K562 (cell line): ENCODE data around the gene WIPF1. TPM values are rescaled to one million over a fixed set of nuclear protein-coding genes. Genes with fewer than 3 reads are reported as not detected.

Source experiments
- ATAC-seq: fragments of 200-7000 bp; cut with Tn5 transposase; 3 replicates; pipeline ENCODE4 v1.9.1; 2020; ENCODE audit warnings: moderate library complexity
- BruUV-seq: library from RNA; stranded (reverse); fragments of 400-500 nt; replicated peaks from 2 replicates; lab custom pipeline; 2021; lab: Mats Ljungman, UMichigan
- CTCF ChIA-PET: fragments of 300-600 bp; formaldehyde crosslinking; extraction: SDS; loops from one replicate; lab custom pipeline; 2021; ENCODE audit warnings: low intra/inter-chr PET ratio; lab: Yijun Ruan, JAX
- POLR2A ChIA-PET: fragments of 300-600, 350-650 bp; sonication (Branson Sonifier 250); formaldehyde crosslinking; extraction: SDS; loops from one replicate; lab custom pipeline; 2021; ENCODE audit warnings: antibody characterized with exemption, inconsistent platforms; lab: Yijun Ruan, JAX
- DNase-seq, 4 experiments: peaks; one replicate each; pipeline versions ENCODE4 v3.0.0 to v3.0.0-alpha.2; 2011 to 2018; ENCODE audit warnings: low spot score in 3 of 4, mixed read lengths in 3 of 4; ENCODE audit errors: extremely low read depth in 1 of 4
- FAIRE-seq: peaks from 2 replicates; lab custom pipeline; 2011; peaks lifted over from hg19 to GRCh38; lab: Jason Lieb, UNC
- H2AFZ ChIP-seq: 2 replicates; pipeline ENCODE4 v1.6.0; 2011; ENCODE audit warnings: low read depth, low read length, control low read depth, inconsistent platforms
- H3K27ac ChIP-seq: fragments of 200-600 bp; 3 replicates; pipeline ENCODE4 v1.8.0; 2011; ENCODE audit warnings: low read depth, mild to moderate bottlenecking, control low read depth, inconsistent platforms, low read length, moderate library complexity, mixed read lengths; ENCODE audit errors: extremely low read depth
- H3K27me3 ChIP-seq, 2 experiments: fragments of 300-600 bp in 1 of 2; 2 replicates in 1 of 2; 3 replicates in 1 of 2; pipeline versions ENCODE4 v1.6.0 to v1.8.0; 2011; ENCODE audit warnings: inconsistent platforms in 2 of 2, low read length in 2 of 2, mild to moderate bottlenecking in 1 of 2, mixed read lengths in 1 of 2, moderate library complexity in 1 of 2; ENCODE audit not compliant: control insufficient read depth in 2 of 2, insufficient read depth in 2 of 2
- H3K36me3 ChIP-seq: fragments of 300-600 bp; 3 replicates; pipeline ENCODE4 v1.8.0; 2011; ENCODE audit warnings: mild to moderate bottlenecking, low read length, inconsistent platforms; ENCODE audit not compliant: control insufficient read depth, insufficient read depth
- H3K4me1 ChIP-seq, 2 experiments: fragments of 200-600 bp in 1 of 2; replicated peaks in 1 of 2; 2 replicates in 1 of 2; 3 replicates in 1 of 2; pipeline versions ENCODE4 v1.5.1 to v1.8.0; 2011; ENCODE audit warnings: inconsistent platforms in 2 of 2, low read length in 2 of 2, mild to moderate bottlenecking in 1 of 2, mixed read lengths in 1 of 2, moderate library complexity in 1 of 2; ENCODE audit not compliant: control insufficient read depth in 2 of 2, insufficient read depth in 2 of 2
- H3K4me2 ChIP-seq: 2 replicates; pipeline ENCODE4 v1.6.1; 2011; ENCODE audit warnings: low read length, control low read depth, inconsistent platforms, mixed read lengths; ENCODE audit not compliant: insufficient read depth
- H3K4me3 ChIP-seq: fragments of 200-600 bp; sonication (generic), shearing (Covaris generic); 2 replicates; pipeline ENCODE4 v1.5.1; 2016; ENCODE audit warnings: control low read depth, inconsistent platforms
- H3K79me2 ChIP-seq: fragments of 200-600 bp; 3 replicates; pipeline ENCODE4 v1.8.0; 2011; ENCODE audit warnings: low read length, inconsistent platforms; ENCODE audit not compliant: control insufficient read depth, insufficient read depth
- H3K9ac ChIP-seq, 2 experiments: 2 replicates each; pipeline versions ENCODE4 v1.6.0 to v1.6.1; 2011; ENCODE audit warnings: low read depth in 2 of 2, low read length in 2 of 2, control low read depth in 1 of 2, inconsistent platforms in 1 of 2, mild to moderate bottlenecking in 1 of 2, mixed read lengths in 1 of 2; ENCODE audit not compliant: insufficient read depth in 1 of 2
- H3K9me1 ChIP-seq: one replicate; pipeline ENCODE4 v1.6.0; 2011; ENCODE audit warnings: inconsistent platforms, mild to moderate bottlenecking, low read length, moderate library complexity; ENCODE audit not compliant: control insufficient read depth, insufficient read depth
- H3K9me3 ChIP-seq: replicated peaks from 2 replicates; pipeline ENCODE4 v1.5.1; 2011; ENCODE audit warnings: low read depth, low read length, inconsistent platforms; ENCODE audit not compliant: control insufficient read depth, insufficient read depth
- H4K20me1 ChIP-seq: replicated peaks from 2 replicates; pipeline ENCODE4 v1.6.1; 2011; ENCODE audit warnings: low read length, inconsistent platforms, mixed read lengths; ENCODE audit not compliant: control insufficient read depth, insufficient read depth
- CTCF ChIP-seq, 3 experiments: IDR thresholded peaks in 2 of 3; conservative IDR thresholded peaks in 1 of 3; 2 replicates each; pipeline ENCODE4 v1.5.1; 2011 to 2012; ENCODE audit warnings: low read length in 3 of 3, mild to moderate bottlenecking in 3 of 3, control low read depth in 2 of 3, improper control_type of control experiment in 1 of 3, inconsistent platforms in 1 of 3, low read depth in 1 of 3, mixed read lengths in 1 of 3, moderate library complexity in 1 of 3; ENCODE audit not compliant: insufficient read depth in 2 of 3
- E2F3 ChIP-seq: fragments of 250-450 bp; sonication (Bioruptor Pico); IDR thresholded peaks from 2 replicates; pipeline ENCODE4 v1.4.0; 2020; ENCODE audit warnings: mild to moderate bottlenecking
- GATA2 ChIP-seq: sonication (generic); formaldehyde crosslinking; IDR thresholded peaks from 2 replicates; pipeline ENCODE4 v1.4.0; 2020; ENCODE audit warnings: mild to moderate bottlenecking, missing genetic modification reagents
- HMGN3 ChIP-seq: IDR thresholded peaks from 2 replicates; pipeline ENCODE4 v1.6.1; 2011; ENCODE audit warnings: borderline replicate concordance, low read depth, mild to moderate bottlenecking, mixed read lengths, low read length; ENCODE audit not compliant: insufficient read length; ENCODE audit errors: extremely low read depth
- ILK ChIP-seq: fragments of 450-650 bp; IDR thresholded peaks from 2 replicates; pipeline ENCODE4 v1.6.1; 2016; ENCODE audit warnings: missing genetic modification characterization, low read depth, mild to moderate bottlenecking, missing compliant biosample characterization, moderate library complexity, borderline replicate concordance
- PATZ1 ChIP-seq: fragments of 250-450 bp; sonication (Bioruptor Pico); IDR thresholded peaks from 2 replicates; pipeline ENCODE4 v1.5.0; 2020; ENCODE audit warnings: mild to moderate bottlenecking, borderline replicate concordance
- TCF15 ChIP-seq: fragments of 250-450 bp; sonication (Bioruptor Pico); IDR thresholded peaks from 2 replicates; pipeline ENCODE4 v1.8.0; 2022; ENCODE audit warnings: moderate library complexity, mild to moderate bottlenecking, inconsistent platforms
- TOE1 ChIP-seq, 2 experiments: fragments of 450-650 bp in 1 of 2; sonication (generic) in 1 of 2; formaldehyde crosslinking in 1 of 2; IDR thresholded peaks; 2 replicates each; pipeline versions ENCODE4 v1.7.1 to v1.8.0; 2016 to 2022; ENCODE audit warnings: borderline replicate concordance in 2 of 2, mild to moderate bottlenecking in 2 of 2, antibody characterized with exemption in 1 of 2, inconsistent platforms in 1 of 2, low read depth in 1 of 2, missing genetic modification reagents in 1 of 2, moderate library complexity in 1 of 2
- ZNF212 ChIP-seq: fragments of 450-650 bp; formaldehyde crosslinking; IDR thresholded peaks from 2 replicates; pipeline ENCODE4 v1.4.0; 2020; ENCODE audit warnings: mild to moderate bottlenecking
- ZNF274 ChIP-seq: IDR thresholded peaks from 2 replicates; pipeline ENCODE4 v1.6.1; 2011; ENCODE audit warnings: low read depth, mild to moderate bottlenecking, low read length, moderate library complexity, borderline replicate concordance
- ZNF384 ChIP-seq: IDR thresholded peaks from 2 replicates; pipeline ENCODE4 v1.6.1; 2012; ENCODE audit warnings: low read depth, low read length, improper control_type of control experiment
- ZNF449 ChIP-seq: fragments of 250-450 bp; sonication (Bioruptor Pico); IDR thresholded peaks from 2 replicates; pipeline ENCODE4 v1.8.0; 2022; ENCODE audit warnings: moderate library complexity, mild to moderate bottlenecking, inconsistent platforms
- ZNF584 ChIP-seq: fragments of 200-800 bp; sonication (Bioruptor generic); IDR thresholded peaks from 2 replicates; pipeline ENCODE4 v1.6.1; 2016; ENCODE audit warnings: low read depth, mild to moderate bottlenecking, missing genetic modification characterization, missing compliant biosample characterization
- WGBS: fragments of 100-300 bp; shearing (Covaris generic); methylation state at CpG from one replicate; pipeline ENCODE4 v1.1.6; 2016; ENCODE audit warnings: low coverage, mixed read lengths; ENCODE audit not compliant: insufficient coverage; ENCODE audit errors: missing lambda C conversion rate; 5-methylcytosine and 5-hydroxymethylcytosine counted together
- in situ Hi-C: fragments of 300-500 bp; cut with MboI; formaldehyde crosslinking; loops from 4 replicates; pipeline ENCODE4 v1.15.0; 2018; ENCODE audit warnings: inconsistent platforms, mixed read lengths
- intact Hi-C: fragments of 100-400 bp; cut with micrococcal nuclease; formaldehyde crosslinking; loops from 2 replicates; pipeline ENCODE4 v1.14.2; 2022
- polyA plus RNA-seq, 8 experiments: library from polyadenylated mRNA; depleted of rRNA in 4 of 8; stranded (reverse) in 5 of 8; unstranded in 3 of 8; fragments of >200 nt; fragmentation: Nextera tagmentation in 2 of 8; fragmentation: Illumina TruSeq in 1 of 8; extraction: Ambion mirVana in 2 of 8; extraction: Trizol in 1 of 8; gene quantifications; 2 replicates each; pipeline versions ENCODE4 v1.2.1 to v1.2.3, GENCODE V29; 2011 to 2014; ENCODE audit warnings: inconsistent platforms in 1 of 8, missing spikeins in 1 of 8
- total RNA-seq, 7 experiments: library from RNA; depleted of rRNA in 6 of 7; stranded (reverse); fragments of >200 nt in 6 of 7; fragmentation: Illumina TruSeq in 2 of 7; extraction: Trizol in 2 of 7; gene quantifications; 2 replicates each; pipeline versions ENCODE4 v1.2.1 to v1.2.3, GENCODE V29; 2011 to 2021; ENCODE audit warnings: low replicate concordance in 1 of 7

Gene WIPF1
- total and polyA plus RNA-seq, 9 of the 15 experiments (the other 6 are each of a cell fraction or from before 2014, with no cell fraction given): 0.54 to 4.9 (median 2.4) TPM

- TF ChIP-seq CTCF (IDR thresholded peaks at IDR 0.05 in 2 of 3, conservative IDR thresholded peaks at IDR 0.05 in 1 of 3; ENCODE audit: insufficient read depth in 2 of 3, low read depth in 1 of 3, low read length in 3 of 3) (peak in 2 of 3 experiments; percentile 32 to 54; a peak in 3 of 6 replicates), ZNF384 (0 out of 2 replicates have a peak, but pooled peaks have one; percentile 24)
Observed at GRCh38 chr2:174605687-174606086, 8.1 kb upstream of the WIPF1 start (continued).

GRCh38 chr2:174603280-174603679 is 5.7 kb upstream of the WIPF1 start:
- Histone ChIP-seq H3K4me2 (no peak overlapping the region), H3K9ac (no peak overlapping the region), H3K27ac (no peak overlapping the region), H3K79me2 (no peaks in the 10 kb centered on the region), H3K27me3 (no peaks in the 10 kb centered on the region; a peak in 2 of 5 replicates), H2AFZ (no peak overlapping the region), H3K4me3 (no peak overlapping the region), H4K20me1 (no peaks in the 10 kb centered on the region), H3K9me1 (no peaks in the 10 kb centered on the region), H3K4me1 (no peaks in the 10 kb centered on the region; a peak in 1 of 5 replicates), H3K9me3 (no peaks in the 10 kb centered on the region), H3K36me3 (no peaks in the 10 kb centered on the region)
- no TSS peak for BruUV-seq
- FAIRE-seq (peak; percentile 91), DNase-seq (peak in 2 of 4 experiments; percentile 42 to 62), ATAC-seq (peak; percentile 94)
- ChIA-PET POLR2A (interaction anchor here (0.6 to 1.0 kb wide), 4 partner anchors 10 to 208 kb away, joined by 3 to 4 read pairs (median 3); partner anchors contain the start of gene SCRN3), CTCF (interaction anchor here (0.7 to 1.5 kb wide), 2 partner anchors 13 to 141 kb away, joined by 3 to 11 read pairs; no protein-coding TSS in a partner anchor)
- in situ Hi-C loops (no loop called here), intact Hi-C loops (loop anchor here (1.0 kb wide), 1 partner anchor 141 kb away; no protein-coding TSS in a partner anchor)
- 10% methylated on average over 3 of the region's 3 CpGs for WGBS
- no peak for TF ChIP-seq HMGN3
- TF ChIP-seq ZNF274: no peak
- no peak for TF ChIP-seq PATZ1 (CRISPR knock-in tag)
- no peak for TF ChIP-seq E2F3 (CRISPR knock-in tag)
- no peak for TF ChIP-seq ILK (tag)
- TF ChIP-seq ZNF584: no peak
- no peak for TF ChIP-seq ZNF212
- no peak for TF ChIP-seq TCF15 (CRISPR knock-in tag)
- peak; percentile 20; the same call in 1 of the 2 replicates for TF ChIP-seq GATA2 (CRISPR knock-in tag)
- TF ChIP-seq TOE1 (IDR thresholded peaks at IDR 0.05; ENCODE audit: borderline replicate concordance): no peak
- no peak for TF ChIP-seq TOE1 (CRISPR knock-in tag; IDR thresholded peaks at IDR 0.05; ENCODE audit: borderline replicate concordance, low read depth)
- TF ChIP-seq ZNF449 (CRISPR knock-in tag): no peak
